ENCODE results near the gene MAPK10.

MAPK10 gene

DNA sequence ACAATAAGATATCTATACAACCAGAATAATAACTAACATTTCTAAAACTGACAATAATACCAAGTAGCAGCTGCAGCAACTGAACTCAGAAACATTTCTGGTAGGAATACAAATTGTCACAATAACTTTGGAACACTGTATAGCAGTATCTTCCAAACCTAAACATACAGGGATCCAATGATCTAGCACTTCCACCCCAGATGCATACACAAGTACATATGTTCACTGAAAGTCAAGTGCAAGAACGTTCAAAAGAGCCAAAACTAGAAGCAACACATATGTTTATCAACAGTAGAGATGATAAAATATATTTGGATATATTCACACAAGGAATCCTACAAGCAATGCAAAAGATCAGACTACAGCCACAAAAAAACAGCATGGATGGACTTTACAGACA lies 46.2 kb downstream of the MAPK10 start:
- no peak for DNase-seq (ENCODE audit: extremely low spot score)
- POLR2A ChIA-PET = no interaction called here
- CTCF ChIA-PET = no interaction called here
- TF ChIP-seq L3MBTL2 (conservative IDR thresholded peaks at IDR 0.05) = no peak
- no peak for TF ChIP-seq BHLHE40 (IDR thresholded peaks at IDR 0.05; ENCODE audit: borderline replicate concordance)
- no peak for TF ChIP-seq SP1 (IDR thresholded peaks at IDR 0.05)
- no peak for TF ChIP-seq FOXK2 (IDR thresholded peaks at IDR 0.05)
- no peak for TF ChIP-seq PKNOX1 (IDR thresholded peaks at IDR 0.05)
- TF ChIP-seq HDGF (IDR thresholded peaks at IDR 0.05; ENCODE audit: borderline replicate concordance) = no peak
- TF ChIP-seq NFRKB (IDR thresholded peaks at IDR 0.05) = no peak

GRCh38 chr4:86307432-86307831 lies 52.4 kb downstream of the MAPK10 start:
- POLR2A ChIA-PET = no interaction called here
- TF ChIP-seq SUZ12 (IDR thresholded peaks at IDR 0.05) = no peak
- no peak for DNase-seq (ENCODE audit: extremely low spot score)
- CTCF ChIA-PET = no interaction called here

DNA sequence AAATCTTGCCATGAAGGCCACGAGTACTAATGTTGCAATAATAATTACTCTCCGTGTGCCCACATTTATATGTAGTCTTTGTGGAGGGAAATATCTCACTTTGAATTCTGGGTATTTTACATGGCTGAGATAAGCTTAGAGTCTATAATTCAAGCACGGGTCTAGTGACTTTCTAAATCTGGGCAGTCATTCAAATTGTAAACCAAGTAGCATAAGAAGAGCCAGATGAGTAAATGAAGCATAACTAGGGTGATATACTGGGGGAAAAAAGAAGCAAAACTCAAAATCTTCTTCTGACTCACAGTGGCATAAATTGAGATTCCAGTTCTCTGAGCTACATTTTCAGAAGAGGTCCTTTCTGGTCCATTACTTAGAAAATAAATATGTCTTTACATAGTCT lies 53.0 kb downstream of the MAPK10 start:
- DNase-seq (ENCODE audit: extremely low spot score) = no peak
- CTCF ChIA-PET = no interaction called here
- POLR2A ChIA-PET = no interaction called here
- TF ChIP-seq L3MBTL2 (conservative IDR thresholded peaks at IDR 0.05) = no peak
- TF ChIP-seq FOXK2 (IDR thresholded peaks at IDR 0.05) = no peak
- no peak for TF ChIP-seq SP1 (IDR thresholded peaks at IDR 0.05)
- TF ChIP-seq ZNF384 (IDR thresholded peaks at IDR 0.05) = no peak
- TF ChIP-seq NFRKB (IDR thresholded peaks at IDR 0.05) = no peak
- no peak for TF ChIP-seq HDGF (IDR thresholded peaks at IDR 0.05; ENCODE audit: borderline replicate concordance)
- TF ChIP-seq FOXA1 (IDR thresholded peaks at IDR 0.05) = no peak

GRCh38 chr4:86302830-86303229 lies 57.0 kb downstream of the MAPK10 start:
- CTCF ChIA-PET = no interaction called here
- TF ChIP-seq BHLHE40 (IDR thresholded peaks at IDR 0.05; ENCODE audit: borderline replicate concordance) (no peak), HDGF (IDR thresholded peaks at IDR 0.05; ENCODE audit: borderline replicate concordance) (no peak), ARNT (IDR thresholded peaks at IDR 0.05) (no peak), FOXK2 (IDR thresholded peaks at IDR 0.05) (no peak), NFRKB (IDR thresholded peaks at IDR 0.05) (no peak), SP1 (IDR thresholded peaks at IDR 0.05) (no peak)
- no peak for DNase-seq (ENCODE audit: extremely low spot score)
- POLR2A ChIA-PET = no interaction called here

DNA sequence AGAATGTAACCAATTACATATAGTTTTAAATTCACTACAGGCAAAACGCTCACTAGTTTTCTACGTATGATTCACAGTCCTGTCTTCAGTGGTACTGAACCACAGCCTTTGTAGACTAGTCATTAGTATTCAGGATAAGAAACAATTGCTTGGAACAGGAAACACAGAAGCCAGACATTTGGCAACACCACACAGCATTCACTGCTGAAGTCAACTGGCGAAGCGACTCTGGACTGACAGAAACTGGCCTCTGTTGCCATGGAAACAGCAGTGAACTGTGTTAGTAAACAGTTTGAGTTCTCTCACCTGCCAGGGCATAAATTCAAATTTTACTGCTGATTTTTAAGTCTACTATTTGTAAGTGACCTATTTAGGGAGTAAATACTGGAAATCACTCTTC lies 57.6 kb downstream of the MAPK10 start:
- DNase-seq (ENCODE audit: extremely low spot score) = no peak
- TF ChIP-seq FOXA1 (IDR thresholded peaks at IDR 0.05) (no peak), SUZ12 (IDR thresholded peaks at IDR 0.05) (no peak), ZNF384 (IDR thresholded peaks at IDR 0.05) (no peak), SP1 (IDR thresholded peaks at IDR 0.05) (no peak), LEF1 (IDR thresholded peaks at IDR 0.05; ENCODE audit: borderline replicate concordance) (no peak), FOXK2 (IDR thresholded peaks at IDR 0.05) (no peak), BHLHE40 (IDR thresholded peaks at IDR 0.05; ENCODE audit: borderline replicate concordance) (no peak), CTBP1 (IDR thresholded peaks at IDR 0.05; ENCODE audit: borderline replicate concordance) (no peak)
- CTCF ChIA-PET = no interaction called here
- POLR2A ChIA-PET = no interaction called here

DNA sequence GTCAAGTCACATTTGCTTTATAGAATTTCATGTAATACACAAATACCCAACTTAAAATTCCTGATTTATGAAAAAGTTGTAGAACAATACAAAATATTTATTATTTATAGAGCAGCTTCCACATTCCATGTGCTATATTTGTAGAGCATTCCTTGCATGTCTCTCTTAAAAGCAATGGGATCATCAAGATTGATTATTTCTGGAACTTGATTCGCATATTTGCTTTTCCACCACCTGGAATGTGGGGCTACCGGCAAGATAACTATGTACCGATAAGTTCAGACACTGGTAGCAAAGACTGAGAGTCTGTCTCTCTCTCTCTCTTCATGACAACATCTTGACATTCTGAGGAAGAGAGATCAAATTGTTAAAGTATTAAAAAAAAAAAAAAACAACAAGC lies 59.3 kb downstream of the MAPK10 start:
- DNase-seq (ENCODE audit: extremely low spot score) = no peak
- POLR2A ChIA-PET = no interaction called here
- CTCF ChIA-PET = no interaction called here
- TF ChIP-seq SP1 (IDR thresholded peaks at IDR 0.05) (no peak), ELF4 (IDR thresholded peaks at IDR 0.05) (no peak), PKNOX1 (IDR thresholded peaks at IDR 0.05) (no peak), FOXM1 (IDR thresholded peaks at IDR 0.05; ENCODE audit: borderline replicate concordance) (no peak), FOXK2 (IDR thresholded peaks at IDR 0.05) (no peak), CTBP1 (IDR thresholded peaks at IDR 0.05; ENCODE audit: borderline replicate concordance) (no peak), TARDBP (IDR thresholded peaks at IDR 0.05) (no peak), ZNF384 (IDR thresholded peaks at IDR 0.05) (no peak), BHLHE40 (IDR thresholded peaks at IDR 0.05; ENCODE audit: borderline replicate concordance) (no peak), NFRKB (IDR thresholded peaks at IDR 0.05) (no peak), L3MBTL2 (conservative IDR thresholded peaks at IDR 0.05) (no peak), FOXA1 (IDR thresholded peaks at IDR 0.05) (no peak), HDGF (IDR thresholded peaks at IDR 0.05; ENCODE audit: borderline replicate concordance) (no peak), ARNT (IDR thresholded peaks at IDR 0.05) (no peak), SUZ12 (IDR thresholded peaks at IDR 0.05) (no peak), LEF1 (IDR thresholded peaks at IDR 0.05; ENCODE audit: borderline replicate concordance) (no peak)

DNA sequence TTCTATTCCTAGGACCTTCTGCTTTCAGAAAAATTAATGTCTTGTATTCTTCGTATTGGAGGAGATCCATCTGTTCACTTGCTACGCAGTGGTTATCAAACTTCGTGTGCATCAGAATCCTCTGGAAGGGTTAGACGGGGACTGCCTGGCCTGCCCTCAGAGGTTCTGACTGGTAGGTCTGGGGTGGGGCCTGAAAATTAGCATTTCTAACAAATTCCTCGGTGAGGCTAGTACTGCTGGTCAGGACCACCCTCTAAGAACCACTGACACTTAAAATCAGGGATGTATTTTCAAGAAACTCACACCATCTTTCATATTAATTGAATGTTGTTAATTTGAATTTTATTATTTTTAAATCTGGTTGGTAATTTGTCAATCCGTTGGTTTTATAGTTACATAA lies 63.0 kb downstream of the MAPK10 start:
- ChIA-PET CTCF (no interaction called here), POLR2A (no interaction called here)
- TF ChIP-seq PKNOX1 (IDR thresholded peaks at IDR 0.05) (no peak), FOXA1 (IDR thresholded peaks at IDR 0.05) (no peak), L3MBTL2 (conservative IDR thresholded peaks at IDR 0.05) (no peak), BHLHE40 (IDR thresholded peaks at IDR 0.05; ENCODE audit: borderline replicate concordance) (no peak), LEF1 (IDR thresholded peaks at IDR 0.05; ENCODE audit: borderline replicate concordance) (no peak)
- no peak for DNase-seq (ENCODE audit: extremely low spot score)

DNA sequence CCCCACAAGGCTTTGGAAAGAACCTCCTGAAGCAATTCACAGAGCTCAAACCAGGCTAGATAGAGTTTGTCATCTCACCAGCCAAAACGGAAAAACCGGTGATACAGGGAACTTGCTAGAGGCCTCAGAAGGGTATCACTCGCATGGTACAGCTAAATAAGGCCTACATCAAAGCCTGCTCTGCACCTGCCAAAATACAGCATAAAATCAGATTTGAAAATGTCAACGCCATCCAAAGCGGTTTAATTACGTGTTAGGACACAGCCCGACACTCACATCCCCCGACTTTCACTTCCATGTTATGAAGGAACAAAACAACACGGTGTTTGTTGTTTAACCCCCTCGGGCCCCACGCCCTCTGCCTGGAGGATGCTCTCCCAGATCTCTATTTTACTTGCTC lies 65.0 kb downstream of the MAPK10 start:
- ChIA-PET CTCF (no interaction called here), POLR2A (no interaction called here)
- DNase-seq (ENCODE audit: extremely low spot score) = no peak
- no peak for TF ChIP-seq FOXM1 (IDR thresholded peaks at IDR 0.05; ENCODE audit: borderline replicate concordance)
- no peak for TF ChIP-seq ZNF384 (IDR thresholded peaks at IDR 0.05)
- no peak for TF ChIP-seq ELF4 (IDR thresholded peaks at IDR 0.05)
- TF ChIP-seq PKNOX1 (IDR thresholded peaks at IDR 0.05) = no peak
- TF ChIP-seq BHLHE40 (IDR thresholded peaks at IDR 0.05; ENCODE audit: borderline replicate concordance) = no peak
- TF ChIP-seq FOXK2 (IDR thresholded peaks at IDR 0.05) = no peak
- no peak for TF ChIP-seq NFRKB (IDR thresholded peaks at IDR 0.05)
- no peak for TF ChIP-seq SUZ12 (IDR thresholded peaks at IDR 0.05)
- no peak for TF ChIP-seq LEF1 (IDR thresholded peaks at IDR 0.05; ENCODE audit: borderline replicate concordance)
- no peak for TF ChIP-seq TARDBP (IDR thresholded peaks at IDR 0.05)
- TF ChIP-seq ARNT (IDR thresholded peaks at IDR 0.05) = no peak
- no peak for TF ChIP-seq FOXA1 (IDR thresholded peaks at IDR 0.05)
- no peak for TF ChIP-seq CTBP1 (IDR thresholded peaks at IDR 0.05; ENCODE audit: borderline replicate concordance)
- no peak for TF ChIP-seq SP1 (IDR thresholded peaks at IDR 0.05)
- TF ChIP-seq L3MBTL2 (conservative IDR thresholded peaks at IDR 0.05) = no peak
- no peak for TF ChIP-seq HDGF (IDR thresholded peaks at IDR 0.05; ENCODE audit: borderline replicate concordance)
